Endometrium (tissue), 2 donors: ENCODE data around the gene KCNB1.

ENCODE experiments used
- FAIRE-seq: peaks from 2 replicates; lab custom pipeline; 2012; peaks lifted over from hg19 to GRCh38; lab: Jason Lieb, UNC
- donor health status: control.
- donor health status: control.

Gene KCNB1

GRCh38 chr20:49497398-49497669 is 14.9 kb upstream of the KCNB1 start:
- no peak for FAIRE-seq

- no peak for FAIRE-seq
Observed at GRCh38 chr20:49496553-49497397, 14.3 kb upstream of the KCNB1 start.

GRCh38 chr20:49496043-49496442 is 13.6 kb upstream of the KCNB1 start:
- no peak for FAIRE-seq

GRCh38 chr20:49490689-49491088 is 8.2 kb upstream of the KCNB1 start:
- no peak for FAIRE-seq

GRCh38 chr20:49489688-49490087 is 7.2 kb upstream of the KCNB1 start:
- FAIRE-seq, result no peak

- no peak for FAIRE-seq
Observed at GRCh38 chr20:49486064-49486463, 3.6 kb upstream of the KCNB1 start.

- no peak for FAIRE-seq
Observed at GRCh38 chr20:49485563-49485962, 3.1 kb upstream of the KCNB1 start.

GRCh38 chr20:49484180-49485140 is 2.0 kb upstream of the KCNB1 start:
- FAIRE-seq, result no peak

- FAIRE-seq, result no peak
Observed at GRCh38 chr20:49483696-49484123, 1.2 kb upstream of the KCNB1 start.

GRCh38 chr20:49483018-49483695 is 689 bp upstream of the KCNB1 start:
- no peak for FAIRE-seq

GRCh38 chr20:49482173-49482572 is 295 bp downstream of the KCNB1 start:
- FAIRE-seq, result no peak

GRCh38 chr20:49481116-49481515 is 1.4 kb downstream of the KCNB1 start:
- FAIRE-seq, result no peak

GRCh38 chr20:49480236-49480635 is 2.2 kb downstream of the KCNB1 start:
- no peak for FAIRE-seq

GRCh38 chr20:49479785-49480184 is 2.7 kb downstream of the KCNB1 start:
- no peak for FAIRE-seq

GRCh38 chr20:49478754-49479689 is 3.4 kb downstream of the KCNB1 start:
- FAIRE-seq, result no peak

GRCh38 chr20:49478266-49478665 is 4.2 kb downstream of the KCNB1 start:
- FAIRE-seq, result no peak

GRCh38 chr20:49477200-49477599 is 5.3 kb downstream of the KCNB1 start:
- FAIRE-seq, result no peak

- FAIRE-seq, result no peak
Observed at GRCh38 chr20:49476016-49476355, 6.5 kb downstream of the KCNB1 start.

GRCh38 chr20:49475292-49476015 is 7.0 kb downstream of the KCNB1 start:
- no peak for FAIRE-seq

- FAIRE-seq, result no peak
Observed at GRCh38 chr20:49471397-49471796, 11.1 kb downstream of the KCNB1 start.

GRCh38 chr20:49470922-49471321 is 11.5 kb downstream of the KCNB1 start:
- no peak for FAIRE-seq
